Panc1 (cell line): ENCODE results near the gene LRRTM2. TPM values are rescaled to one million over a fixed set of nuclear protein-coding genes. Genes with fewer than 3 reads are reported as not detected.

Source experiments
- ATAC-seq: fragments of 200-7000 bp; cut with Tn5 transposase; 2 replicates; pipeline ENCODE4 v1.9.1; 2020; ENCODE audit warnings: mild to moderate bottlenecking, moderate library complexity
- BruUV-seq: library from RNA; stranded (reverse); fragments of 400-500 nt; replicated peaks from 2 replicates; lab custom pipeline; 2021; lab: Mats Ljungman, UMichigan
- CTCF ChIA-PET: fragments of 300-600 bp; sonication (Branson Sonifier 250); formaldehyde crosslinking; loops from one replicate; lab custom pipeline; 2022; ENCODE audit warnings: antibody characterized with exemption; lab: Charles Lee
- POLR2A ChIA-PET: fragments of 300-600 bp; sonication (Branson Sonifier 250); formaldehyde crosslinking; loops from one replicate; lab custom pipeline; 2022; ENCODE audit warnings: antibody characterized with exemption; lab: Charles Lee
- DNase-seq: peaks from one replicate; pipeline ENCODE4 v3.0.0-alpha.2; 2010; ENCODE audit warnings: low read depth, low spot score
- H3K27ac ChIP-seq: 2 replicates; pipeline ENCODE4 v1.5.1; 2011; ENCODE audit warnings: mild to moderate bottlenecking, low read length, inconsistent platforms
- H3K27me3 ChIP-seq: fragments of 200-500 bp; sonication (Bioruptor generic); 2 replicates; pipeline ENCODE4 v1.6.0; 2014; ENCODE audit warnings: low read length, inconsistent platforms; ENCODE audit not compliant: control insufficient read depth, insufficient read depth
- H3K36me3 ChIP-seq: fragments of 200-500 bp; sonication (Bioruptor generic); 2 replicates; pipeline ENCODE4 v1.5.1; 2014; ENCODE audit warnings: inconsistent platforms, mild to moderate bottlenecking, low read length, moderate library complexity; ENCODE audit not compliant: control insufficient read depth, insufficient read depth
- H3K4me1 ChIP-seq: 2 replicates; pipeline ENCODE4 v1.5.1; 2011; ENCODE audit warnings: inconsistent platforms, mild to moderate bottlenecking, low read length, moderate library complexity; ENCODE audit not compliant: control insufficient read depth, insufficient read depth
- H3K4me3 ChIP-seq, 2 experiments: 2 replicates each; pipeline ENCODE4 v1.5.1; 2011 to 2012; ENCODE audit warnings: low read depth in 2 of 2, low read length in 2 of 2, mild to moderate bottlenecking in 2 of 2, inconsistent platforms in 1 of 2, moderate library complexity in 1 of 2
- H3K9me3 ChIP-seq: fragments of 200-500 bp; sonication (Bioruptor generic); 2 replicates; pipeline ENCODE4 v1.5.1; 2014; ENCODE audit warnings: low read depth, mild to moderate bottlenecking, inconsistent platforms, low read length, moderate library complexity; ENCODE audit not compliant: control insufficient read depth, insufficient read depth
- POLR2AphosphoS5 ChIP-seq: IDR thresholded peaks from 2 replicates; pipeline ENCODE4 v1.6.1; 2012; ENCODE audit warnings: mild to moderate bottlenecking, low read depth, low read length, moderate library complexity
- SIN3A ChIP-seq: IDR thresholded peaks from 2 replicates; pipeline ENCODE4 v1.6.1; 2012; ENCODE audit warnings: low read depth, mild to moderate bottlenecking, low read length, moderate library complexity, borderline replicate concordance; ENCODE audit not compliant: insufficient read depth
- TCF7L2 ChIP-seq: IDR thresholded peaks from 2 replicates; pipeline ENCODE4 v1.6.1; 2011; ENCODE audit warnings: mild to moderate bottlenecking, low read depth, low read length, inconsistent platforms
- in situ Hi-C: cut with HindIII; loops from 2 replicates; pipeline ENCODE4 v1.10.0; 2016; ENCODE audit warnings: low sequenced_read_pairs, low pct_unique_long_range_greater_than_20kb
- intact Hi-C: fragments of 100-400 bp; cut with micrococcal nuclease; formaldehyde crosslinking; loops from one replicate; pipeline ENCODE4 v1.10.0; 2022; ENCODE audit not compliant: unreplicated experiment
- total RNA-seq: library from RNA; stranded (reverse); gene quantifications from one replicate; pipeline ENCODE4 v1.2.1, GENCODE V29; 2021; ENCODE audit not compliant: unreplicated experiment
- TF ChIP-seq, protein P1 (sequence below): fragments of 450-650 bp; IDR thresholded peaks from 2 replicates; pipeline ENCODE4 v1.5.1; 2017; ENCODE audit warnings: mild to moderate bottlenecking
- TF ChIP-seq, protein P2 (sequence below), 2 experiments: IDR thresholded peaks; 2 replicates each; pipeline ENCODE4 v1.6.1; 2011 to 2012; ENCODE audit warnings: low read depth in 2 of 2, control low read depth in 1 of 2, low read length in 1 of 2, mild to moderate bottlenecking in 1 of 2, moderate library complexity in 1 of 2; ENCODE audit not compliant: insufficient read depth in 1 of 2

Gene LRRTM2
- total RNA-seq, 1 experiment from 2014 or later: not detected

DNA sequence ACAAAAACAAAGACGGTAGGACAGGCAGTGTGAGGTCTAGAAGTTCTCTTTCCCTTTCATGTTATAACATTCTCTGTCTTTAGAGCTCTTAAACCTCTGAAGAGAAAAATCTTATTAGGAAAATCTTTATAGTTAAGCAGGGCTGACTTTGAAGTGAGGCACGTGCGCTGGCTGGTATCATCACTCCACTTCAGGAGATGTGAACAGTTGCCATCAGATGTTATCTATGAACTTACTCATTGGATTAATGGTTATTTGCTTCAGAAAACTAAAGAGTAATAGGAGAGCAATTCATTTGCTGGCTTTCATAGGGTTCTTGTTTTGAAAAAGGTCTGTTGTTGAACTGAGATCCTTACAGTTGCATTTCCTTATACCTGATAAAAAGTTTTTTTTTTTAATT, 25.7 kb downstream of the LRRTM2 start:
- no peaks in the 10 kb centered on the region for H3K36me3 ChIP-seq
- intact Hi-C loops (no loop called here), in situ Hi-C loops (no loop called here)
- no peaks in the 10 kb centered on the region for H3K9me3 ChIP-seq
- ATAC-seq (no peak), DNase-seq (no peak)
- BruUV-seq: no TSS peak
- no peak overlapping the region for H3K4me3 ChIP-seq
- no peak overlapping the region for H3K27ac ChIP-seq
- H3K27me3 ChIP-seq: no peaks in the 10 kb centered on the region
- TF ChIP-seq TCF7L2: no peak
- TF ChIP-seq, protein P1, sequence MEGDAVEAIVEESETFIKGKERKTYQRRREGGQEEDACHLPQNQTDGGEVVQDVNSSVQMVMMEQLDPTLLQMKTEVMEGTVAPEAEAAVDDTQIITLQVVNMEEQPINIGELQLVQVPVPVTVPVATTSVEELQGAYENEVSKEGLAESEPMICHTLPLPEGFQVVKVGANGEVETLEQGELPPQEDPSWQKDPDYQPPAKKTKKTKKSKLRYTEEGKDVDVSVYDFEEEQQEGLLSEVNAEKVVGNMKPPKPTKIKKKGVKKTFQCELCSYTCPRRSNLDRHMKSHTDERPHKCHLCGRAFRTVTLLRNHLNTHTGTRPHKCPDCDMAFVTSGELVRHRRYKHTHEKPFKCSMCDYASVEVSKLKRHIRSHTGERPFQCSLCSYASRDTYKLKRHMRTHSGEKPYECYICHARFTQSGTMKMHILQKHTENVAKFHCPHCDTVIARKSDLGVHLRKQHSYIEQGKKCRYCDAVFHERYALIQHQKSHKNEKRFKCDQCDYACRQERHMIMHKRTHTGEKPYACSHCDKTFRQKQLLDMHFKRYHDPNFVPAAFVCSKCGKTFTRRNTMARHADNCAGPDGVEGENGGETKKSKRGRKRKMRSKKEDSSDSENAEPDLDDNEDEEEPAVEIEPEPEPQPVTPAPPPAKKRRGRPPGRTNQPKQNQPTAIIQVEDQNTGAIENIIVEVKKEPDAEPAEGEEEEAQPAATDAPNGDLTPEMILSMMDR: no peak
- TF ChIP-seq POLR2AphosphoS5: no peak
- no peak for TF ChIP-seq SIN3A
- TF ChIP-seq, protein P2, sequence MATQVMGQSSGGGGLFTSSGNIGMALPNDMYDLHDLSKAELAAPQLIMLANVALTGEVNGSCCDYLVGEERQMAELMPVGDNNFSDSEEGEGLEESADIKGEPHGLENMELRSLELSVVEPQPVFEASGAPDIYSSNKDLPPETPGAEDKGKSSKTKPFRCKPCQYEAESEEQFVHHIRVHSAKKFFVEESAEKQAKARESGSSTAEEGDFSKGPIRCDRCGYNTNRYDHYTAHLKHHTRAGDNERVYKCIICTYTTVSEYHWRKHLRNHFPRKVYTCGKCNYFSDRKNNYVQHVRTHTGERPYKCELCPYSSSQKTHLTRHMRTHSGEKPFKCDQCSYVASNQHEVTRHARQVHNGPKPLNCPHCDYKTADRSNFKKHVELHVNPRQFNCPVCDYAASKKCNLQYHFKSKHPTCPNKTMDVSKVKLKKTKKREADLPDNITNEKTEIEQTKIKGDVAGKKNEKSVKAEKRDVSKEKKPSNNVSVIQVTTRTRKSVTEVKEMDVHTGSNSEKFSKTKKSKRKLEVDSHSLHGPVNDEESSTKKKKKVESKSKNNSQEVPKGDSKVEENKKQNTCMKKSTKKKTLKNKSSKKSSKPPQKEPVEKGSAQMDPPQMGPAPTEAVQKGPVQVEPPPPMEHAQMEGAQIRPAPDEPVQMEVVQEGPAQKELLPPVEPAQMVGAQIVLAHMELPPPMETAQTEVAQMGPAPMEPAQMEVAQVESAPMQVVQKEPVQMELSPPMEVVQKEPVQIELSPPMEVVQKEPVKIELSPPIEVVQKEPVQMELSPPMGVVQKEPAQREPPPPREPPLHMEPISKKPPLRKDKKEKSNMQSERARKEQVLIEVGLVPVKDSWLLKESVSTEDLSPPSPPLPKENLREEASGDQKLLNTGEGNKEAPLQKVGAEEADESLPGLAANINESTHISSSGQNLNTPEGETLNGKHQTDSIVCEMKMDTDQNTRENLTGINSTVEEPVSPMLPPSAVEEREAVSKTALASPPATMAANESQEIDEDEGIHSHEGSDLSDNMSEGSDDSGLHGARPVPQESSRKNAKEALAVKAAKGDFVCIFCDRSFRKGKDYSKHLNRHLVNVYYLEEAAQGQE (IDR thresholded peaks at IDR 0.05; ENCODE audit: insufficient read depth in 1 of 2, low read depth in 2 of 2, low read length in 1 of 2): no peak
- POLR2A ChIA-PET: no interaction called here
- H3K4me1 ChIP-seq: peaks cover 17% of the 10 kb centered on the region; the same call in 1 of the 2 replicates
- CTCF ChIA-PET: no interaction called here

DNA sequence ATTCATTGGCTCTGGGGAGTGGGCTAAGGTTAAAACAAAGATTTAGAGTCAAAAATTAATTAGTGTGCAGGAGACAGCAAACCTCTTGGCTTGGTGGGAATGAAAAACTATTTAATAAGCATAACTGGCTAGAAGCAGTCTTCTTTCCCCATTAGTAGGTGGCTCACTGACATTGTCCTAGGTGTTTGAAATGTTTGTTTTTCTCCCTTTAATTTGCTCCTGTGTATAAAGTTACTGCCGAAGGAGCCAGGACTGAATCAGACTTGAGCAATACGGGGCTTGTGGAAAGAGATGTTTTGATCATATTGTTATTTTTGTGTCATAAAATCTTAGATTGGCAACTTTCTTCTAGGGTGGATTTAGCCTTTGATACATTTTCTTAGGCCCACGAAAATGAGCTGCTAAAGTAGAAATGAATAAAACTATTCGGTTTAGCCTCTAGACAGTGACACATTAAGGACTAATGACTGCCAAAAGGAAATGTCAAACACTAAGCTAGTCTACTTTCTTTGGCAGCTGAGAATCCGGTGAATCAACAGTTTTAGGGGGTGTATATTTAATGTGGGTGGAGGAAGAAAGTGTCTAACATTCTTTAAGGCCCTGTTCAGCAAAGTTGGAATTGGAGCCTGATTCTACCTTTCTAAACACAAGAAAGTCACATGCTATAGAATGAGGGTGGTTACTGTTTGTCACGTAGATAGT, 30.2 kb downstream of the LRRTM2 start:
- in situ Hi-C loops (no loop called here), intact Hi-C loops (no loop called here)
- POLR2A ChIA-PET: interaction anchor here (0.6 kb wide), 2 partner anchors 10 to 452 kb away, joined by 3 read pairs; no protein-coding TSS in a partner anchor
- no peaks in the 10 kb centered on the region for H3K9me3 ChIP-seq
- H3K27ac ChIP-seq: no peak overlapping the region
- BruUV-seq: TSS peak; percentile 13
- H3K4me1 ChIP-seq: peaks cover 10% of the 10 kb centered on the region; the same call in 1 of the 2 replicates
- no peaks in the 10 kb centered on the region for H3K27me3 ChIP-seq
- CTCF ChIA-PET: no interaction called here
- TF ChIP-seq, protein P2 (IDR thresholded peaks at IDR 0.05; ENCODE audit: insufficient read depth in 1 of 2, low read depth in 2 of 2, low read length in 1 of 2): no peak
- TF ChIP-seq TCF7L2 (no peak), SIN3A (no peak), POLR2AphosphoS5 (no peak)
- TF ChIP-seq, protein P1: no peak
- H3K36me3 ChIP-seq: no peaks in the 10 kb centered on the region
- ATAC-seq: peak; percentile 58; the same call in 1 of the 2 replicates
- H3K4me3 ChIP-seq: no peak overlapping the region
- no peak for DNase-seq
